Activated CD8-positive, alpha-beta T cell treated with anti-CD3 and anti-CD28 coated beads, Interleukin-2, amount 10 ng/mL, durations not matched to agents 7 days and 5 days (primary cell): Measurements from ENCODE around the gene EEF1E1. TPM values are rescaled to one million over a fixed set of nuclear protein-coding genes. Genes with fewer than 3 reads are reported as not detected.

Experiments
- ATAC-seq: fragments of 150-1000 bp; cut with Tn5 transposase; one replicate; pipeline ENCODE4 v1.10.0; 2021; ENCODE audit warnings: moderate library complexity
- CTCF ChIA-PET: fragments of 350-600 bp; sonication (Branson Sonifier 250); formaldehyde crosslinking; loops from one replicate; lab custom pipeline; 2021; ENCODE audit warnings: antibody characterized with exemption; lab: Charles Lee
- POLR2A ChIA-PET: fragments of 350-600 bp; sonication (Branson Sonifier 250); formaldehyde crosslinking; loops from one replicate; lab custom pipeline; 2021; ENCODE audit warnings: antibody characterized with exemption; lab: Charles Lee
- DNase-seq: peaks from one replicate; pipeline ENCODE4 v3.0.0-alpha.2; 2020
- H3K27ac Mint-ChIP-seq: one replicate; pipeline ENCODE4 v1.8.0; 2021; ENCODE audit warnings: mild to moderate bottlenecking, mixed read lengths
- H3K27me3 Mint-ChIP-seq: one replicate; pipeline ENCODE4 v1.8.0; 2021; ENCODE audit warnings: low read depth, mixed read lengths
- H3K36me3 Mint-ChIP-seq: one replicate; pipeline ENCODE4 v1.8.0; 2021; ENCODE audit warnings: low read depth, mixed read lengths
- H3K4me1 Mint-ChIP-seq: one replicate; pipeline ENCODE4 v1.8.0; 2021; ENCODE audit warnings: low read depth, mixed read lengths
- H3K4me3 Mint-ChIP-seq: one replicate; pipeline ENCODE4 v1.8.0; 2021; ENCODE audit warnings: mild to moderate bottlenecking, mixed read lengths
- H3K9me3 Mint-ChIP-seq: one replicate; pipeline ENCODE4 v1.8.0; 2022; ENCODE audit warnings: mixed read lengths; ENCODE audit not compliant: insufficient read depth
- total RNA-seq, 2 experiments: library from RNA; stranded (reverse); gene quantifications; one replicate each; pipeline ENCODE4 v1.2.3, GENCODE V29; 2021

EEF1E1 gene
- total RNA-seq, 2 experiments from 2014 or later = 42.2 to 44.2 TPM

- Mint-ChIP-seq H3K9me3 (no peaks in the 10 kb centered on the region), H3K4me3 (no peak overlapping the region), H3K36me3 (no peaks in the 10 kb centered on the region), H3K27me3 (peaks cover 13% of the 10 kb centered on the region), H3K27ac (no peak overlapping the region), H3K4me1 (no peaks in the 10 kb centered on the region)
- ATAC-seq (no peak), DNase-seq (no peak)
- CTCF ChIA-PET = no interaction called here
- POLR2A ChIA-PET = interaction anchor here (0.7 kb wide), 1 partner anchor 11 kb away, joined by 3 read pairs; the partner anchor contains the start of gene EEF1E1
These were observed 10.8 kb upstream of the EEF1E1 start for GRCh38 chr6:8113131-8113654.

DNA sequence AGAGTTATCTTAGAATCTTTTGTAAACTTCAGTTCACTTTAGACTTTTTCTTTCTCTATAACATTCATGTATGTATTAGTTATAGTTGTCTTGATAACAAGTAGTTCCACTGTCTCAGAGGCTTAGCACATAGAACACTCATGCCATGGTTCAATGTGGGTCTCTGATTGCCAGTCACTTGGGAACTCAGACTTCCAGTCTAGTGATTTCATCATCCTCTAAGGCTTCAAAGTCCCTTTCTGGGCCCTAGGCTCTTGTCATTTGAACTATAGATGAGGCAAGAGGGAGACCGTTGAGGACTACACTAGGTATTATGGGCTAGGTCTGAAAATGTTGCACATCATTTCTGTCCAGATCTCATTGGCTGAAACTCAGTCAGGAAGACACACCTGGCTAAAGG is 8.4 kb upstream of the EEF1E1 start:
- ATAC-seq (no peak), DNase-seq (no peak)
- Mint-ChIP-seq H3K27ac (no peak overlapping the region), H3K9me3 (no peaks in the 10 kb centered on the region), H3K27me3 (peaks cover 23% of the 10 kb centered on the region), H3K36me3 (no peaks in the 10 kb centered on the region), H3K4me3 (no peak overlapping the region), H3K4me1 (no peaks in the 10 kb centered on the region)
- ChIA-PET POLR2A (no interaction called here), CTCF (no interaction called here)

- ChIA-PET CTCF (no interaction called here), POLR2A (no interaction called here)
- Mint-ChIP-seq H3K4me1 (no peaks in the 10 kb centered on the region), H3K27me3 (peaks cover 23% of the 10 kb centered on the region), H3K36me3 (no peaks in the 10 kb centered on the region), H3K27ac (no peak overlapping the region), H3K4me3 (no peak overlapping the region), H3K9me3 (no peaks in the 10 kb centered on the region)
- ATAC-seq (no peak), DNase-seq (no peak)
These were observed 7.9 kb upstream of the EEF1E1 start for GRCh38 chr6:8110117-8110721.

GRCh38 chr6:8108759-8109539 is 6.6 kb upstream of the EEF1E1 start:
- DNase-seq (no peak), ATAC-seq (no peak)
- Mint-ChIP-seq H3K4me1 (no peaks in the 10 kb centered on the region), H3K36me3 (no peaks in the 10 kb centered on the region), H3K9me3 (no peaks in the 10 kb centered on the region), H3K27me3 (peaks cover 26% of the 10 kb centered on the region), H3K27ac (no peak overlapping the region), H3K4me3 (no peak overlapping the region)
- CTCF ChIA-PET = no interaction called here
- POLR2A ChIA-PET = no interaction called here

DNA sequence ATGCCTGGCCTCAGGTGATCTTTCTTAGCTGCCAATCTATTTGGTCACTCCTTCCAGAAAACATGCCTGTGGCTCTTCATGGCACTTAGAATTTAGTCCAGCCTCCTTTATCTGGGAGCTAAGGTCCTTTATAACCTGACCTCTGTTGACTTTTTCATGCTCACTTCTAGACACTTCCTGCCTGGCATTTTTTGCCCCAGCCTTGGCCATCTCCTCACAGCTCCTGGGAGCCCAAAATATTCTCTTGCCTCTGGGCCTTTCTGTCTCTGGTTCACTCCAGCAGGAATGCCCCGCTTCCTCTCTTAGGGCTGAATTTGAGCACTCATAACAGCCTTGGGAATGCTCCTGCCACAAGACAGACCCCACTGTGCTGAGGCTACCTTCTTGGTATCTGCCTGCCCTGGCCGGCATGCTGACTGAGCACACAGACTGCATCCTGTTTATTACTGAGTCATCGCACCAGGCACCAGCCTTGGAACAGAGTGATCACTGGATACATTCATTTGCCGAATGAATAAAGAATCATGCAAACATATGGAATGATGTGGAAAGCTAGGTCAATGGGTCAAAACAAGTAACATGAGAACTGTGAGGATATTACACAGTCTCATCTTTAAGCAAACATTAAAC is 5.8 kb upstream of the EEF1E1 start:
- Mint-ChIP-seq H3K27ac (no peak overlapping the region), H3K9me3 (no peaks in the 10 kb centered on the region), H3K4me1 (no peaks in the 10 kb centered on the region), H3K36me3 (no peaks in the 10 kb centered on the region), H3K4me3 (no peak overlapping the region), H3K27me3 (peaks cover 26% of the 10 kb centered on the region)
- ChIA-PET CTCF (no interaction called here), POLR2A (no interaction called here)
- ATAC-seq (no peak), DNase-seq (no peak)

DNA sequence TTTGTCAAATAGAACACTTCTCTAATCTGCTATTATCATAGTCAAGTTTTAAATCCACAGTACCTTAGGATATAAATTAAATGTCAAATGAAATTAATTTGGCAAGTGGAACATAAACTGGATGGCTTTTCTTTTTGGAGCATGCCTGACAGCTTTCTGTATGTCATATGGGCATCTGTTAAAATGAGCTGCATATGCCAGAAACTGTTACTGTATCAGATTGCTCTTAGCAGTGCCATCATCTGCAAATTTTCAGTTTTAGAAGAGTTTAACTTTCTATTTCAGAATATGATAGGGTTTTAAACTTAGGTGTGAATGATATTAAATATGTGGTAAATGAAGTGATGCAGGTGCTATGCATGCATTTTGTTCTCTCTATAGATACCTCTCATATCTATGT is 3.4 kb upstream of the EEF1E1 start:
- H3K4me3 Mint-ChIP-seq = no peak overlapping the region

DNA sequence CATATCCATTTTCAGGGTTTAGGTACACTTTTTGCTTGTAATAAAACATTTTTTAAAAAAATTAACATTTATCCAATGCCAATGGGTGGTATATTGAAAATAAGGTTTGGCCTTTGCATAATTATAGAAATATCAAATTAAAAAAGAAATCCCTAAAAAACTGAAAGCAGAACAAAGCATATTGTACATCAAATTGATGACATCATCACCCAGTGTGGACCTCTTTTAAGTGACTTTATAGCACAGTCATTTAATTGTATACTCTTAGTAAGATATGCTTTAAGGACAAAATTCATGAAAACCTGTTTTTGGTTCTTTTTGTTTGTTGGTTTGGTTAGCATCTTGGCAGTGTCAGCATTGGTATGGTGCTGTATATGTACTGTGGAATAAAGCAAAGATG is 1.4 kb upstream of the EEF1E1 start:
- CTCF ChIA-PET = no interaction called here
- no peak for ATAC-seq
- Mint-ChIP-seq H3K9me3 (peaks cover 3% of the 10 kb centered on the region), H3K27ac (no peak overlapping the region), H3K27me3 (peaks cover 15% of the 10 kb centered on the region), H3K4me1 (peaks cover 26% of the 10 kb centered on the region), H3K4me3 (no peak overlapping the region), H3K36me3 (peaks cover 11% of the 10 kb centered on the region)
- DNase-seq = no peak
- POLR2A ChIA-PET = no interaction called here

More for the DNA sequence above, 3.4 kb upstream of the EEF1E1 start:
- peaks cover 11% of the 10 kb centered on the region for H3K4me1 Mint-ChIP-seq
- peaks cover 4% of the 10 kb centered on the region for H3K36me3 Mint-ChIP-seq
- peaks cover 3% of the 10 kb centered on the region for H3K9me3 Mint-ChIP-seq
- POLR2A ChIA-PET = no interaction called here
- CTCF ChIA-PET = no interaction called here
- no peak for DNase-seq
- no peak for ATAC-seq
- peaks cover 16% of the 10 kb centered on the region for H3K27me3 Mint-ChIP-seq
- H3K27ac Mint-ChIP-seq = no peak overlapping the region

- no peak for ATAC-seq
- Mint-ChIP-seq H3K4me1 (peaks cover 31% of the 10 kb centered on the region), H3K27ac (no peak overlapping the region), H3K36me3 (peaks cover 27% of the 10 kb centered on the region), H3K4me3 (peak overlapping the region; percentile 36), H3K27me3 (peaks cover 3% of the 10 kb centered on the region), H3K9me3 (peaks cover 3% of the 10 kb centered on the region)
- ChIA-PET CTCF (no interaction called here), POLR2A (interaction anchor here (2.0 kb wide), 1 partner anchor 36 kb away, joined by 10 read pairs; the partner anchor contains the start of gene BLOC1S5)
- no peak for DNase-seq
These were observed 2.0 kb downstream of the EEF1E1 start for GRCh38 chr6:8100159-8100854.

- H3K9me3 Mint-ChIP-seq = peaks cover 3% of the 10 kb centered on the region
- H3K27me3 Mint-ChIP-seq = no peaks in the 10 kb centered on the region
- H3K4me3 Mint-ChIP-seq = no peak overlapping the region
- peaks cover 6% of the 10 kb centered on the region for H3K4me1 Mint-ChIP-seq
- DNase-seq = no peak
- H3K36me3 Mint-ChIP-seq = peaks cover 81% of the 10 kb centered on the region
- no peak for ATAC-seq
- ChIA-PET POLR2A (no interaction called here), CTCF (no interaction called here)
- no peak overlapping the region for H3K27ac Mint-ChIP-seq
These were observed 11.7 kb downstream of the EEF1E1 start for GRCh38 chr6:8090650-8091049.

DNA sequence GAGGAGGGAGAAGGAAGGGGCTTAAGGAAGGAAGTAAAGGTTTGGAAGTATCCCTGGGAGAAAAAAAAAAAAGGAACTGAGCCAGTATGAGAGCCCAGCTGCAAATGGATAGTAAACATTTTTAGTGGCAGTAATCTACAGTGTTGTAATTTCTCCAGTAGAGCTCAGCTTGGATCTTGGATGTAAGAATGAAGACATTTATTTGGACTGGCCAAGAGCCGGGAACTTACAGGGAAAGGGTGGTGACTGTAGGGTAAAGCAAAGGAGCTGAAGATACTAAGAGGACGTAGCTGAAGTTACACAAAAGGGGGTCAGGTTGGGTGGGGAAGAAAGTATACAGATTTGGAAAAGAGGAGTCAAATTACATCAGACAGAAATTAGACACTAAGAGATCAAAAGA is 13.5 kb downstream of the EEF1E1 start:
- peaks cover 8% of the 10 kb centered on the region for H3K4me1 Mint-ChIP-seq
- no peak for DNase-seq
- H3K27ac Mint-ChIP-seq = no peak overlapping the region
- no peak for ATAC-seq
- no peaks in the 10 kb centered on the region for H3K27me3 Mint-ChIP-seq
- ChIA-PET CTCF (no interaction called here), POLR2A (no interaction called here)
- no peak overlapping the region for H3K4me3 Mint-ChIP-seq
- peaks cover 74% of the 10 kb centered on the region for H3K36me3 Mint-ChIP-seq
- H3K9me3 Mint-ChIP-seq = peaks cover 3% of the 10 kb centered on the region

DNA sequence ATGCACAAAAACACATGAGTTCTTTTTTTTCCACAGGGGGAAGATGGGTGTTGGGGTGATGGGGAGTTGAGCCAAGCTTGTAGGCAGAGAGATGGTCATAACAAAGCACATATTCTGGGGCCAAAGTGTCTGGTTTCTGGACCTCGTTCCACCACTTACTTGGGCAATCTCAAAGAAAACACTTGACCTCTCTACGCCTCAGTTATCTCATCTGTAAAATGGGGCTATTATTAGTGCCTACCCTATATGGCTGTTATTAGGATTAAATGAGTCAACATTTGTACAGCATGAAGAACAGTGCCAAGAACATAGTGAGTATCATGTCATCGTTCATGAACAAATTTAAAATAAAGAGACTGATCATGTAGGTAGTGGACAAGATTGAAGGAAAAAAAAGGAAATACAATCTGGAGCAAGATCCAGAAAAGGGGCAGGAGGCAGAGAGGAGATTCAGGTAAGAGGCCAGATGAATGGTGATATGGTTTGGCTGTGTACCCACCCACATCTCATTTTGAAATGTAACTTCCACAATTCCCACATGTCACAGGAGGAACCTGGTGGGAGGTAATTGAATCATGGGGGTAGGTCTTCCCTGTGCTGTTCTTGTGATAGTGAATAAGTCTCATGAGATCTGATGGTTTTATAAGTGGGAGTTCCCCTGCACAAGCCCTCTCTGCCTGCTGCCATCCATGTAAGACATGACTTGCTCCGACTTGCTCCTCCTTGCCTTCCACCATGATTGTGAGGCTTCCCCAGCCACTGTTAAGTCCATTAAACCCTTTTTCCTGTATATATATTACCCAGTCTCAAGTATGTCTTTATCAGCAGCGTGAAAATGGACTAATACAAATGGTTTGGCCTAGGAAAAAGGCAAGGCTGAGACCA is 14.2 kb downstream of the EEF1E1 start:
- Mint-ChIP-seq H3K27ac (no peak overlapping the region), H3K4me3 (no peak overlapping the region), H3K4me1 (peaks cover 15% of the 10 kb centered on the region), H3K27me3 (no peaks in the 10 kb centered on the region), H3K36me3 (peaks cover 77% of the 10 kb centered on the region), H3K9me3 (peaks cover 3% of the 10 kb centered on the region)
- ChIA-PET CTCF (no interaction called here), POLR2A (no interaction called here)
- ATAC-seq (no peak), DNase-seq (no peak)
